Smooth muscle cell (in vitro differentiated cells): ENCODE results near the gene PRCD. TPM values are rescaled to one million over a fixed set of nuclear protein-coding genes. Genes with fewer than 3 reads are reported as not detected.
"Not testable (repeated sequence)": the region's sequence is repeated elsewhere in the genome, so short reads cannot be mapped to it uniquely, and the experiment has no call there.

Experiments used
- DNase-seq: peaks from one replicate; lab custom pipeline; 2025; ENCODE audit not compliant: unreplicated experiment; lab: John Stamatoyannopoulos, UW
- H2AFZ ChIP-seq: fragments of 200-600 bp; sonication (generic); 2 replicates; pipeline ENCODE4 v1.6.0; 2016; ENCODE audit warnings: antibody characterized with exemption, low read depth, mild to moderate bottlenecking
- H3F3A ChIP-seq: fragments of 200-600 bp; sonication (generic); 2 replicates; pipeline ENCODE4 v1.6.0; 2017; ENCODE audit warnings: antibody characterized with exemption, low read depth
- H3K27ac ChIP-seq: fragments of 200-600 bp; sonication (generic); 2 replicates; pipeline ENCODE4 v1.5.1; 2016; ENCODE audit warnings: low read depth, mild to moderate bottlenecking
- H3K27me3 ChIP-seq: fragments of 200-600 bp; sonication (generic); 2 replicates; pipeline ENCODE4 v1.6.1; 2016; ENCODE audit warnings: low read depth, mild to moderate bottlenecking
- H3K36me3 ChIP-seq: fragments of 200-600 bp; sonication (generic); 2 replicates; pipeline ENCODE4 v1.5.1; 2016; ENCODE audit warnings: low read depth
- H3K4me1 ChIP-seq: fragments of 200-600 bp; sonication (generic); 2 replicates; pipeline ENCODE4 v1.5.1; 2016; ENCODE audit warnings: low read depth
- H3K4me2 ChIP-seq: fragments of 200-600 bp; sonication (generic); 2 replicates; pipeline ENCODE4 v1.6.0; 2016; ENCODE audit warnings: mild to moderate bottlenecking
- H3K4me3 ChIP-seq: fragments of 200-600 bp; sonication (generic); 2 replicates; pipeline ENCODE4 v1.5.1; 2016; ENCODE audit warnings: mild to moderate bottlenecking
- H3K79me2 ChIP-seq: fragments of 200-600 bp; sonication (generic); 2 replicates; pipeline ENCODE4 v1.6.0; 2016; ENCODE audit warnings: low read depth, mild to moderate bottlenecking
- H3K9ac ChIP-seq: fragments of 200-600 bp; sonication (generic); 2 replicates; pipeline ENCODE4 v1.6.0; 2016; ENCODE audit warnings: low read depth
- H3K9me3 ChIP-seq: fragments of 200-600 bp; sonication (generic); replicated peaks from 2 replicates; pipeline ENCODE4 v1.5.1; 2016; ENCODE audit warnings: low read depth
- H4K20me1 ChIP-seq: fragments of 200-600 bp; sonication (generic); 2 replicates; pipeline ENCODE4 v1.6.0; 2016; ENCODE audit warnings: low read depth
- WGBS: methylation state at CpG from one replicate; pipeline ENCODE4 v1.1.7; 2016; ENCODE audit warnings: low lambda C conversion rate; 5-methylcytosine and 5-hydroxymethylcytosine counted together
- polyA plus RNA-seq: library from polyadenylated mRNA; unstranded; fragments of >200 nt; fragmentation: Nextera tagmentation; extraction: Ambion mirVana; gene quantifications from 2 replicates; pipeline ENCODE4 v1.2.1, GENCODE V29; 2016
- total RNA-seq: library from RNA; depleted of rRNA; stranded (reverse); fragments of >200 nt; gene quantifications from 2 replicates; pipeline ENCODE4 v1.2.3, GENCODE V29; 2014
- TF ChIP-seq, protein P1 (sequence below): fragments of 200-600 bp; sonication (generic); IDR thresholded peaks from 2 replicates; pipeline ENCODE4 v1.5.1; 2017; ENCODE audit warnings: borderline replicate concordance, mild to moderate bottlenecking, antibody characterized with exemption; ENCODE audit not compliant: insufficient read depth, poor library complexity, severe bottlenecking

PRCD gene
- total and polyA plus RNA-seq, 2 experiments from 2014 or later, result 0.31 to 5.8 TPM

DNA sequence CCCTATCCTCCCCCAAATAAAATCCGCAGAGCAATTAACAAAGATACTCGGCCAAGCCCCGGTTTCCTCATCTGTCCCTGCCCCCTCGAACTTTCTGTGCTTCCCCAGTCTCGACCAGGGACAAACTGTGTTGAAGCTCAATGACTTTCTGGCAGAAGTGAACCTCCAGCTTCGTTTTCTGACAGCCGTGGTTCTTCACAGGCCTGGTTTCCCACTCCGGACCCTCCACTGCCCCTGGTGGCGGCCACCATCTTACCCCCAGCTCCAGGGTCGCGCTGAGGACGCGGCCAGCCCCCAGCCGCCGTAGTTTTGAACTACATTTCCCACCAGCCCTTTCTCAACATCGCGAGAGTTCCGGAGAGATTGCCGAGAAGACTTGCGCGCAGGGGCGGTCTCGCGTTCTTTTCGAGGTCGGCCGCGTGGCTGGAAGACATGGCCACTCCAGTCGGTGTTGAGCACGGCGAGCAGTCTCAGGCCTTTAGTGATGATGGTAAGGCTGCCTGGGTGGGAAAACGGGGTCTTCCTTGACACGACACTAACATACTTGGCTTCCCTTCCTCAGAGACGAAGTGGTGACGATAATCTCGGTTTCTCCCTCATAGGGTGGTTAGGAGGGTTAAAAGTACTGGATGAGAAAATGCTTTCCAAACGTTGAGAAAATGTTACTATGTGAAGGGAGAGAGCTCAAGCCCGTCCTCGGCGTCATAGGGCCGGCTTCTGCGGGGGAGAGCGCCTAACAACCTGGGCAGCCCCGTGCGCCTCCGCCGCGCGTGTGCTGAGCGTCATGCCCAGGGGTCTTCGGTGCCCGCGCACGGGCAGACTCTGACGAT is 17.7 kb downstream of the PRCD start:
- Histone ChIP-seq H3K4me2 (peak overlapping the region; percentile 95), H3K4me3 (peak overlapping the region; percentile 68), H4K20me1 (peaks cover 44% of the 10 kb centered on the region), H3K79me2 (peaks cover 37% of the 10 kb centered on the region), H3F3A (peaks cover 14% of the 10 kb centered on the region), H3K36me3 (no peaks in the 10 kb centered on the region), H3K27me3 (no peaks in the 10 kb centered on the region), H3K9me3 (no peaks in the 10 kb centered on the region), H3K27ac (peak overlapping the region; percentile 80), H3K9ac (peak overlapping the region; percentile 90), H2AFZ (peak overlapping the region; percentile 98), H3K4me1 (peaks cover 8% of the 10 kb centered on the region)
- peak; percentile 81 for DNase-seq
- TF ChIP-seq, protein P1, sequence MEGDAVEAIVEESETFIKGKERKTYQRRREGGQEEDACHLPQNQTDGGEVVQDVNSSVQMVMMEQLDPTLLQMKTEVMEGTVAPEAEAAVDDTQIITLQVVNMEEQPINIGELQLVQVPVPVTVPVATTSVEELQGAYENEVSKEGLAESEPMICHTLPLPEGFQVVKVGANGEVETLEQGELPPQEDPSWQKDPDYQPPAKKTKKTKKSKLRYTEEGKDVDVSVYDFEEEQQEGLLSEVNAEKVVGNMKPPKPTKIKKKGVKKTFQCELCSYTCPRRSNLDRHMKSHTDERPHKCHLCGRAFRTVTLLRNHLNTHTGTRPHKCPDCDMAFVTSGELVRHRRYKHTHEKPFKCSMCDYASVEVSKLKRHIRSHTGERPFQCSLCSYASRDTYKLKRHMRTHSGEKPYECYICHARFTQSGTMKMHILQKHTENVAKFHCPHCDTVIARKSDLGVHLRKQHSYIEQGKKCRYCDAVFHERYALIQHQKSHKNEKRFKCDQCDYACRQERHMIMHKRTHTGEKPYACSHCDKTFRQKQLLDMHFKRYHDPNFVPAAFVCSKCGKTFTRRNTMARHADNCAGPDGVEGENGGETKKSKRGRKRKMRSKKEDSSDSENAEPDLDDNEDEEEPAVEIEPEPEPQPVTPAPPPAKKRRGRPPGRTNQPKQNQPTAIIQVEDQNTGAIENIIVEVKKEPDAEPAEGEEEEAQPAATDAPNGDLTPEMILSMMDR, result peak; percentile 56
- under 1% methylated on average over 55 of the region's 55 CpGs for WGBS

DNA sequence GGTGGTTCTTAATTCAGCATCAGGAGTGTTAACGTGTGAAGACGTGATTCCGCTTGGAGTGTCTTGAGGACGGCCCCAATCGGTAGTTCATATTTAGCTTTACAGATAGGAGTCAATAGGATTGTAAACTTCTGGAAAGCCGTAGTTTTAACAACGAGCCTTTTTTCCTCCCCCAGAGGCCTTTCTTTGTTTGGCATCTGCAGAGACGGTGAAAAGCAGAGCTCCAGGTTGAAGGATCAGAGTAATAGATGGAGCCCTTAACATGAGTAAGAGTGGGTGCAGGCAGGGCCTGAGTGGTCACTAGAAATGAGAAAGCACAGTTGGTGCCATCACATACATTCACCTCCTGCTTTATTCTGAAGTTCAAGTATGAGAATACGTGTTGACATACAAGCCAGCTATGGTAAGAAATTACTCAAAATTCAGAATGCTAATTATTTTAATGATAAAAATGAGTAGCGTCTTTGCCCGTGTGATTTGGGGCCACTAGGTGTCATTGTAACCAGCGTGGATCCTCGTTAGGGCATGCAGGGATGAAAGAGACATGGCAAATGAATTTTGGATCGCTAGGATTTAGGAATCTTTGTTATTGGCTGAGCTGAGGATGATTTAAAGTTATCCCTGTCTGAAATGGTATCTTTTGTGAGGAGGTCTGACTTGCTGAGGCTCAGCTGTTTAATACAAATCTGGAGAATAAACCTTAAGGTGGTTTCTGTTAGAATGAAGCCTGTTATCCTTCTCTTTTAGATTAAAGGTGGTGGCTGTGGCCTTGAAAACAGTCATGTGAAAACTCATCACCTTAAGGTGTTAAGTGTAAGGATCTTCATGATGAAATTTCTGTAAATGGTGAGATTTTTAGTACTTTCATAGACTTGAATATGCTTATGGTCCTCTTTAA is 18.6 kb downstream of the PRCD start:
- no peaks in the 10 kb centered on the region for H3K27me3 ChIP-seq
- DNase-seq, result no peak
- 4% methylated on average over 14 of the region's 14 CpGs for WGBS
- H4K20me1 ChIP-seq, result peaks cover 53% of the 10 kb centered on the region
- H3K9ac ChIP-seq, result peak overlapping the region; percentile 90
- peaks cover 8% of the 10 kb centered on the region for H3K4me1 ChIP-seq
- peak overlapping the region; percentile 81 for H2AFZ ChIP-seq
- peak overlapping the region; percentile 68 for H3K4me3 ChIP-seq
- no peaks in the 10 kb centered on the region for H3K36me3 ChIP-seq
- H3K9me3 ChIP-seq, result no peaks in the 10 kb centered on the region
- peak overlapping the region; percentile 80 for H3K27ac ChIP-seq
- peaks cover 17% of the 10 kb centered on the region for H3F3A ChIP-seq
- TF ChIP-seq, protein P1, result peak; percentile 50
- peak overlapping the region; percentile 95 for H3K4me2 ChIP-seq
- H3K79me2 ChIP-seq, result peaks cover 37% of the 10 kb centered on the region

- H3K4me3 ChIP-seq, result peak overlapping the region; percentile 68
- not testable (repeated sequence) for H3K9me3 ChIP-seq, H3K27ac ChIP-seq, H3K36me3 ChIP-seq, H3K4me1 ChIP-seq, H3K9ac ChIP-seq, DNase-seq, H3K27me3 ChIP-seq, H2AFZ ChIP-seq
- H3K4me2 ChIP-seq, result peak overlapping the region; percentile 95
- peaks cover 37% of the 10 kb centered on the region for H3K79me2 ChIP-seq
- 95% methylated on average over 7 of the region's 7 CpGs for WGBS
- peaks cover 63% of the 10 kb centered on the region for H4K20me1 ChIP-seq
- peaks cover 17% of the 10 kb centered on the region for H3F3A ChIP-seq
These were observed 19.6 kb downstream of the PRCD start for GRCh38 chr17:76559460-76559859.
